Left renal cortex interstitium (tissue), 4 donors: ENCODE results near the gene ADAP1. TPM values are rescaled to one million over a fixed set of nuclear protein-coding genes. Genes with fewer than 3 reads are reported as not detected.

Experiments
- DNase-seq, 4 donors: peaks; one replicate each; pipeline ENCODE4 v3.0.0-alpha.2; 2013; ENCODE audit warnings: low read depth in 4 of 4, low spot score in 2 of 4, missing footprints in 1 of 4
- polyA plus RNA-seq, 4 donors: library from polyadenylated mRNA; unstranded; fragments of 120-200 nt; gene quantifications; one replicate each; pipeline ENCODE4 v1.2.1, GENCODE V29; 2013; ENCODE audit not compliant: insufficient read length in 4 of 4

The ADAP1 gene
- polyA plus RNA-seq, 4 donors, result 11.5 to 22.3 (median 18.5) TPM

DNA sequence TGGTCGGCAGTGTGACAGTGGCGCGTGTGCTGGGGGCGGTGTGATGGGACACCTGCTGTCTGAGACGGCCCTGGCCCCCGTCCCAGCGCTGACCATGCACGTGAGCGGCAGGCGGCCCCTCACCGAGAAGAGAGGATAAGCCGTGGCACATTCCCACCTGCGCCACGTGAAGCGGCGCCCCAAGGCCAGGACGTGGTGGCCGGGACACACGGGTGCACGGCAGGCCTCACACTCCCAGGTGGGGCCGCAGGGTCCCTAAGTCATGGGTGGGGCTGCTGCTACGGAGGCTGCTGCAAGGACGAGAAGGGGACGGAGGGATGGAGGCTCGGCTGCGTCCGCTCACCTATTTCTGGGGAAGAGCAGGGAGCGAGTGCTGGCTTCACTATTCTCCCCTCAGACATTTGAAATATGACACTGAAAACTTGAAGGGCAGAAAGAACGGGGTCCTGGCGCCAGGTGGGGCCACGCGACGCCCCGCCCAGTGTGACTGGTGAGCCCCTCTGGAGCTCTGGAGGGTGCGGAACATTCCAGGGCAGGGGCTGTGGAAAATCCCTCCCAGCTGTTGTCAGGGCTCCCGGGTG, 36.0 kb upstream of the ADAP1 start:
- DNase-seq, result no peak

DNA sequence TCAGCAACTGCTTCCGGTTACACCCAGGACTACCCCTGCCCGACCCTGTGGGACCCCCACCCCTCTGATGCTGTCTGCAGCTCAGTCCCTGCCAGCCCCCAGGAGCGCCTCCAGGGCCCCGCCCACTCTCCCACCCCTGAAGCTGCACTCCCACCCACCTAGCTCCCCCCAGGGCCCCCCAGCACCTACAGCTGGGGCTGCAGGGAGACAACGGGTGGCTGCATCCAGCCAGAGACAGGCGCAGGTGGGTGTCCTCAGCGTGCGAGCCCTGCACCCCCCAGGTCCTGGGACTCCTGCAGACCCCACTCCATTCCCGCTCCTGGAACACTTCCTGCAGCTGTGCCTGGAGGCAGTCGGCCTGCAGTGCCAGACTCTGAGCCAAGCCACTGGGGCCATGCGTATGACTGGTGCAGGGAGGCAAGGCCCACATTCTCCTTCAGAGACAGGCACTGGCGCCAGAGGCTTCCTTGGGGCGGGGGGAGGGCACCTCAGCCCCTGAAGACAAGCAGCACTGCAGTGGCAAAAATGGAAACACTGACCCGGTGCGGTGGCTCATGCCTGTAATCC, 34.6 kb upstream of the ADAP1 start:
- DNase-seq, result no peak

DNA sequence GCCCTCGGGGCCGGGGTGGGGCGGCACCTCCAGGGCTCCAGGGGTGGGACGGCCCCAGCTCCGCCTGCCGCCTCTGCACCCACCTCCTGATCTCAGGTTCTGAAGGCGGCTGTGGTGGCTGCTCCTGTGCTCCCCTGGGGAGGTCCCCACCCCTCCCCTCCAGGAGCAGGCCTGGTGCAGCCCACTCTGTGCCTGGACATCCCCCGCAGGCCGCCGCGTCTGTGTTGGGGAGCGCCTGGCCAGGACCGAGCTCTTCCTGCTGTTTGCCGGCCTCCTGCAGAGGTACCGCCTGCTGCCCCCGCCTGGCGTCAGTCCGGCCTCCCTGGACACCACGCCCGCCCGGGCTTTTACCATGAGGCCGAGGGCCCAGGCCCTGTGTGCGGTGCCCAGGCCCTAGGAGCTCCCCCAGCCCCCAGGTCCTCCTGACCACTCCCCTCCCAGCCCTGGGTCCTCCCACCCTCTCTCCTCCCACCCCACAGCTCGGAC, 34.0 kb upstream of the ADAP1 start:
- DNase-seq, result no peak

DNA sequence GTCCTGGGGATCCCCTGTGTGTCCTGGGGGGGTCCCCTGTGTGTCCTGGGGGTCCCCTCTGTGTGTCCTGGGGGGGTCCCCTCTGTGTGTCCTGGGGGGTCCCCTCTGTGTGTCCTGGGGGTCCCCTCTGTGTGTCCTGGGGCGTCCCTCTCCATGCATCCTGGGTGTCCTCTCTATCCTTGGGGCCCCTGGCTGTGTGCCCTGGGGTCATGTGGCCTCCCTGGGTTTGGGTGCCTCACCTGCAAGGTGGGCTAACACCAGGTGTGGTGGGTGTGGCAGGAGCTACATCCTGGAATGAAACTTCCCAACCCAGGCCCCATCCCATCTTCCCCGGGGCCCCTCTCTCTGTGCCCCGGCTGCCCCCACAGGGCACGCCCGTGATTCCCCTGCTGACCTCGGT, 33.4 kb upstream of the ADAP1 start:
- DNase-seq, result no peak

DNA sequence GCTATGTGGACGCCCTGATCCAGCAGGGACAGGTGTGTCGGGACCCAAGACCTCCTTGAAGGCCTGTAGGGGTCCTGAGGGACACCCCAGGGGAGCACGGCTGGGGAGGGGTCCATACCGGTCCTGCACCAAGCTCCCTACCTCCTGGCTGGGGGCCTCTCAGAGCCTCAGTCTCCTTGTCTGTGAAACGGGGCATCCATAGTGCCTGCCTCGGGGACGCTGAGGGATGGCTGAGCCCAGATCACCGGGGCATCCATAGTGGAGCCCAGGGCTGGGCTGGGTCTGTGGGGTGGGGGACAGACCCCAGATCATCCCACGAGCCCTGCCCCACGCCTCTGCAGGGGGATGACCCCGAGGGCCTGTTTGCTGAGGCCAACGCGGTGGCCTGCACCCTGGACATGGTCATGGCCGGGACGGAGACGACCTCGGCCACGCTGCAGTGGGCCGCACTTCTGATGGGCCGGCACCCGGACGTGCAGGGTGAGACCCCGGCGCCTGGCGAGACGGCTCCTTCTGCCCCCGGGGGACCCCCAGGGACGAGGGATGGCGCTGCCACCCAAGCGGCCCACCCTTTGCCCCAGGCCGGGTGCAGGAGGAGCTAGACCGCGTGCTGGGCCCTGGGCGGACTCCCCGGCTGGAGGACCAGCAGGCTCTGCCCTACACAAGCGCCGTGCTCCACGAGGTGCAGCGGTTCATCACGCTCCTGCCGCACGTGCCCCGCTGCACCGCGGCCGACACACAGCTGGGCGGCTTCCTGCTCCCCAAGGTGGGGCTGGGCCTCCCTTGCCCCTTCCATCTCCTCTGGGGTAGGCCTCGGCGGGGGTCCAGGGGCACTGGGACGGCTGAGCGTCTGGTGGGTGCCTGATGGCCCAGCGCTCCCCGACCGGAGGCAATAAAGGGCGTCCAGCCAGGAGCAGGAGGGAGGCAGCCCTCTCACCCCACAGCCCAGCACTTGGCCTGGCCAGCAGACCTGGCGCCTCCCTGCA, 32.6 kb upstream of the ADAP1 start:
- no peak for DNase-seq

DNA sequence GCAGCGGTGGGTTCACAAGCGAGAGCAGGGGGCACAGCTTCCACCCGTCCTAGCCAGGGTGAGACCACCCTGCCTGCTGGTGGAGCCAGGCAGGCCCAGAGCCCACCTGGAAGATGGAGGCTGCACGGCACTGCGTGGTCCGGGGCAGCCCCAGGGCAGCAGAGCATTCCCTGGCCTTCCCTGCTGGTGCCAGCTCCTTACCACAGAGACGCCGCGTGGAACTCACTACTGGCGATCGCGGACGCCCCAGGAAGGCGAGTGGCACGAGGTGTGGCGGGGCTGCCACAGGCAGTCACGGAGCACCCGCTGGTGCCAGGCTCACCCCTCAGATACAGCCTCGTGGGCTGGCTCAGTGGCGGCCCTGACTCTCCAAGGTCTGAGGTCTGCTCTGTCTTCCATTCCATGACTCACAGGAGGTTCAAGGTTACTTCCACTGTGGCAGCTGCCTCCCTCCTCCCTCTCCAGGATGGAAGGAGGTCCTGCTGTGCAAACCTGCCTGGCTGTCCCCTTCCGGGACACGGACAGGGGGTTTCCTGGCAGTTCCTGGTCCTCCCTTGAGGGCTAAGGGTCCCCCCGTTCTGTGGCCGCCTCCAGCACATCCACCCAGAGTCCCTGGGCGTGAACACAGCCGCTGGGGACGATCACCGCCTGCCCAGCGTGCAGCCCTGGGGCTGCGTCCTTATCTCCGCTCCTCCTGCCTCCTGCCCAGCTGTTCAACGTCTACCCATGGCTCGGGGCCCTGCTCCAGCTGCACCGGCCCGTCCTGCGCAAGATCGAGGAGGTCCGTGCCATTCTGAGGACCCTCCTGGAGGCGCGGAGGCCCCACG, 31.6 kb upstream of the ADAP1 start:
- no peak for DNase-seq

DNA sequence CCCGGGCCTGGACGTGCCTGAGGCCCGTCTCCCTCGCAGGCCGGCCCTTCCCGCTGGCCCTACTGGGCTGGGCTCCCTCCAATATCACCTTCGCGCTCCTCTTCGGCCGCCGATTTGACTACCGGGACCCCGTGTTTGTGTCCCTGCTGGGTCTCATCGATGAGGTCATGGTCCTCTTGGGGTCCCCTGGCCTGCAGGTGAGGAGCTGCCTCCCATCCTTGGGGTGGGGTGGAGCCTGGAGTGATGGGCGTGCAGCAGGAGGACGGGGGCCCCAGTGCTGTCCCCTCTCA, 30.6 kb upstream of the ADAP1 start:
- DNase-seq, result no peak

DNA sequence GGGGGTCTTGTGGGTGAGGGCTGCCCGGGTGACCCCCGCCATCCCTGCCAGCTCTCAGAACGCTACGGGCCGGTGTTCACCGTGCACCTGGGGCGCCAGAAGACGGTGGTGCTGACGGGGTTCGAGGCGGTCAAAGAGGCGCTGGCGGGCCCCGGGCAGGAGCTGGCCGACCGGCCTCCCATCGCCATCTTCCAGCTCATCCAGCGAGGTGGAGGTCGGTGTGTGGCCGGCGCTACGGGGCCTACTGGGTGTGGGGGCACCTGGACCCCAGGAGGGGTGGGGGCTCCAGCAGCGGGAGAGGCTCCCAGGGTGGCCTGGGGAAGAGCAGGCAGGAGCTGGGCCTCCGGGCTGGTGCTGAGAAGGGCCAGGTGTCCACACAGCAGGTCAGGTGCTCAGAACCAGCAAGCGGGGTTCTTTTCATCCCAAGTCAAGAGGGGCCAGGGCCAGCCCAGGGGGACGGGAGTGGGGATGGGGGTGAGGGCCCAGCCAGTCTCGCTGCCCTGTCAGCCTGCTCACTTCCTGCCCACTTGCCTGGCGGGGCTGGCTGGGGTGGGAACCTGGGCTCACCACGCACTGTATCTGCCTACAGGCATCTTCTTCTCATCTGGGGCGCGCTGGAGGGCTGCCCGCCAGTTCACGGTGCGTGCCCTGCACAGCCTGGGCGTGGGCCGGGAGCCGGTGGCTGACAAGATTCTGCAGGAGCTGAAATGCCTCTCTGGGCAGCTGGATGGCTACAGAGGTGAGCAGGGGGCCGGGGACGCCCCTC, 30.1 kb upstream of the ADAP1 start:
- no peak for DNase-seq

DNA sequence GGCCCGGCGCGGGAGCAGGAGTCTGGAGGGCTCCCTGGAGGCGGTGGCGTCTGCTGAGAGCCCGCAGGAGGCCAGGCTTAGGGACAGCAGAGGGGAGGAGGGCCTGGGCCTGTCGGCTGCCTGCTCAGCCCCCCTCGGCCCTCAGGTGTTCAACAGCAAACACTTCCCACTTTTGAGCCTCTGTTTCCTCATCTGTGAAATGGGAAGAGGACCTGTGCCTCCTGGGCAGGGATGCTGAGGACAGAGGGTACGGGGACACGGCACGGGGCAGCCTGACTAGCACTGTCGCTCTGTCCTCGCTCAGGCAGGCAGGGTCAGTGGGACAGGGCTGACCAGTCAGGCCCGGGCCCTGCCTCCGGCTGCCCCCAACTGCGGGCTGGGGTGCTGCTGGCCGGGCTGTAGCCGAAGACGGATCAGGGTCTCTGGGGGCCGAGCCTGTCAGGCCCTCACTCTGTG, 29.2 kb upstream of the ADAP1 start:
- DNase-seq, result no peak

DNA sequence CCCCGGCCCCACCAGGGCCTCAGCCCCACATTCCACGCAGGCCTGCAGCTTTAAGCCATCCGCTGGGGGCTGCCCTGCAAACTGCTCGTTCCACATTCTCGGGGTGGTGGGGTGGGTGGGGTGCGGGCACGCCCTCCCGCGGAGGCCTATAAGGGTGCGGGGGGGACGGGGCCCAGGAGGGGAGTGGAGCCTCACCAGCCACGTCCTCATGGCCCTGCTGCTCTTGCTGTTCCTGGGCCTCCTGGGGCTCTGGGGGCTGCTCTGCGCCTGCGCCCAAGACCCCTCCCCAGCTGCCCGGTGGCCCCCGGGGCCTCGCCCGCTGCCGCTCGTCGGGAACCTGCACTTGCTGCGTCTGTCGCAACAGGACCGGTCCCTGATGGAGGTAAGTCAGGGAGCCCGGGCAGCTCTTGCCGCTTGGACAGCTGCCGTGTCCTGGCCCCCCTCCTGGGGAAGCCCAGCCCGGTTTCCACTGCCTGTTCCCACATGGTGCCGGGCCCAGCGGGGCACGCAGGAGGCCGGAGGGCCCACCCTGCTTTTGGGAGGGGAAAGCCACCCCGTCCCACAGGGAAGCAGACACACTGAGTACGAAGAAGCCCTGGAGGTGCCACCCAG, 28.6 kb upstream of the ADAP1 start, which contains the start of gene CYP2W1:
Gene CYP2W1 (plus strand): TSS at position 178 of the 612 bp plus-strand sequence. CDS start 31 bp downstream, at position 209.
- no peak for DNase-seq

DNA sequence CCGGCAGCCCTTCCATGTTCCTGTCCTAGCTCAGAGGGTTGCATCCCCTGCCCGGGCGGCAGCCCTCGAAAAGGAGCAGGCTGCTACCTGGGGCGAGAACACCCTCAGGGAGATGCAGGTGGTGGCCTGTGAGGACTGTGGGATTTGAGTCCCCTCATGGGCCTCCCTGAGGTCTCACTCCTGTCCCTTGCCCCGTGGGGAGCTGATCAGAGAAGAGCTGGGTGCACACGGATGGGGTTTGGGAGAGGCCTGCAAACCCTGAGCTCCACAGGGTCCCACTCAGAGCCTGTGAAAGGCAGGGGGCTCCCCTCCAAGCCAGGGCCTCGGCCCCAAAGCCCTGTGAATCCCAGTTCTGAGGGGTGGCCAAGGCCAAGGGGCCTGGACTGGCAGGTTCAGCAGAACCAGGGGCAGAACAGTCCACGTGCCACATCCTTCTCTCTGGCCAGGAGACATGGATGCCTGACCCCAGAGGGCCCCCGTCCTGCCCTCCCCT, 28.1 kb upstream of the ADAP1 start:
- DNase-seq, result no peak

DNA sequence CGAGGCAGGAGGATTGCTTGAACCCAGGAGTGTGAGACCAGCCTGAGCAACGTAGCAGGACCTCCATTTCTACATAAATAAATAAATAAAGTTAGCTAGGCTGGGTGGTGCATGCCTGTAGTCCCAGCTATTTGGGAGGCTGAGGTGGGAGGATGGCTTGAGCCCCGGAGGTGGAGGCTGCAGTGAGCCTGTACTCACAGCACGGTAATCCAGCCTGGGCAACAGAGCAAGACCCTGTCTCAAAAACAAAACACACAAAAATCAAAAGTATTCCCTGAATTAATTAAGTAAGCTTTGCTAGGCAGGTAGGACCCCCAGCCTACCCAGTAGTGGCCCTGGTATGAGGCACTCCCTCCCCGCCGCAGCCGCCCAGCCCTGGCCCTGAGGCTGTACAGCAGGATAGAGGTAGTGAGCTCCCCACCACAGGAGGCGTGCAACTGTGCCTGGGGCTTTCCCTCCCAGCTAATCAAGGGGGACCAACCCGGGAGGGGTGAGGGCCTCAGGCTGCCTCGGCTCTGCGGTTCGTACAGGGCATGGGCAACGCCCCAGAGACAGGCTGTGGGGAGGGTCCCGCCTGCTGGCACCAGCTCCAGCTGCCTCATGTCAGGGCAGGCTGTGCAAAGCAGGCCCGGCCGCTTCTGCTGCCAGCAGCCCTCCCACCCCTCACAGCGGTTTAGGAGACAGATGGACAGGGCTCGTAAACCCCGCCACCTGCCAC, 27.5 kb upstream of the ADAP1 start:
- DNase-seq, result no peak

DNA sequence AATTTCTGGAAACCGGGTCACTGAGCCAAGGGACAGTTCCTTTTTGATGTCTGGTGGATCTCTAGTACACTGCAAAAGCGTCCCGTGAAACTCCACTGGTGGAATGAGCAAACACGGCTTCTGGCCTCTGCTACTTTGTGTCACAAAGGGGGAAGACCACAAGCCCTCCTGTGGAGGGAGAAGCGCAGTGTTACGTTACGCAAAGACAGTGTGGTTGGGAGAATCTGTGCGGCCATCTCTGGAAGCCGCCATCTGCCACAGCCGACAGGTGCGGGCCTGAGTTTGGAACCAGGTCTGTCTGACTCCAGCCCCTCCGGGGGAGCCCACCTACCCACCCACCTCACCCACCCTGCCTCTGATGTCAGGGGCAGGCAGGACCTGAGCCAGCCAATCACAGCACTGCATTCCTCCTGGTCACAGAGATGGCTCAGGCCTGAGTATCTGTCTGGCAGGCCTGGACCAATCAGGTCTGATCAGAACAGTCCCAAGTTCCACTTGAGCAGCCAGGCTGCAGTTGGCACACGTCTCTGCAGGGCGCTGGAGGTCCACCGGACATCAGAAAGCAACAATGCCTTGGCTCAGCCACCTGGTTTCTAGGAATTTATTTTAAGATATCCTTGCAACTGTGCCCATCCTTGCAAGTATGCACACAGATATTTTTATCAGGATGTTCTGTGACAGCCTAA, 25.5 kb upstream of the ADAP1 start:
- DNase-seq, result no peak

DNA sequence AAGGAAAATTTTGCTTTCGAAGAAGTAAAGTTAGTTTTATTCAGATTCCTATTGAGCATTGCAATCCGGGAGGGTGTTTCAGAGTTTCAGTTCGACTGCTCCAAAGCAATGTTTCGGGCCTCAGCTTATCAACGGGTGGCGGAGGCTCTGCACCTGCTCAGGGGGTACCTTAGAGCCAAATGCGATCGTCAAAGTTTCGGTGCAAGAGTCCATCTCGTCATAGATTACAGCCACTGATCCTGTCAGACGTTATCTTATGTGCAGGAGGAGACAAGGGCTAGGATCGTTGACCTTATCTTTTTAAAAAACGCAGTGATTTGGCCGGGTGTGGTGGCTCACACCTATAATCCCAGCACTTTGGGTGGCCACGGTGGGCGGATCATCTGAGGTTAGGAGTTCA, 24.7 kb upstream of the ADAP1 start:
- DNase-seq, result no peak

DNA sequence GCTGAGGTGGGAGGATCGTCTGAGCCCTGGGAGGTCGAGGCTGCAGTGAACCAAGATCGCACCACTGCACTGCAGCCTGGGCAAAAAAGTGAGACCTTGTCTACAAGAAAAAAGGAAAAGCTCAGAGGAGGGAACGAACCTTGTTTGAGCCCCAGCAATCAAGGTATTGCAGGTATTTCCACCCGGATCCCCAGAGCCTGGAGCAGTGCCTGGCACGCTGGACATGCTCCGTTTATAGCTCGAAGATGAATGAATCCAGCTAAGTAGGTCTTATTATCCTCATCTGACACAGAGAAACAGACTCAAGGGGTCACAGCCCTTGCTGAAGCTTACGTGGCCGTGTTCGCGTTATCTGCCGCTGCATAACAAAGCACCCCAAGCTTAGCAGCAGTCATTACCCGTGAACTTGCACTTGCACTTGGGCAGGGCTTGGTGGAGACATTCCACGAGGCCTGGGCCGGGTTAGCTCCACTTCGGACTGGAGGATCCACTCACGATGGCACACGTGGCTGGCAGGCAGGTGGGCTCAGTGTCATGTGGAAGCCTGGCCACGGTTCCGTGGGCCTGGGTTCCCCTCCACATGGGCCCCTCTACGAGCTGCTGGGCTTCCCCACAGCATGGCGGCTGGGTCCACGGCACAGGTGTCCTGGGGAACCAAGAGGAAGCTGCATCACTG, 24.1 kb upstream of the ADAP1 start:
- no peak for DNase-seq

DNA sequence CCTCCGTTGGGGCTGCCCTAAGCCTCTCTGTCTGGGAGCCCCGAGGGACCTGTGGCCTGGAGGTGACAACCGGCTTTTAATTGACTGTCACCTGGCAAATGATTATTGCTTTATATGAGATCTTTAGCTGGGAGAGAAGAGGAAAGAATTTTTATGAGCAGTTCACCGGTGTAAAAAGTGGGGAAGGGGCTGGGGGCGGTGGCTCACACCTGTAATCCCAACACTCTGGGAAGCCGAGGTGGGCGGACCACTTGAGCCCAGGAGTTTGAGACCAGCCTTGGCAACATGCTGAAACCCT, 23.5 kb upstream of the ADAP1 start:
- no peak for DNase-seq

DNA sequence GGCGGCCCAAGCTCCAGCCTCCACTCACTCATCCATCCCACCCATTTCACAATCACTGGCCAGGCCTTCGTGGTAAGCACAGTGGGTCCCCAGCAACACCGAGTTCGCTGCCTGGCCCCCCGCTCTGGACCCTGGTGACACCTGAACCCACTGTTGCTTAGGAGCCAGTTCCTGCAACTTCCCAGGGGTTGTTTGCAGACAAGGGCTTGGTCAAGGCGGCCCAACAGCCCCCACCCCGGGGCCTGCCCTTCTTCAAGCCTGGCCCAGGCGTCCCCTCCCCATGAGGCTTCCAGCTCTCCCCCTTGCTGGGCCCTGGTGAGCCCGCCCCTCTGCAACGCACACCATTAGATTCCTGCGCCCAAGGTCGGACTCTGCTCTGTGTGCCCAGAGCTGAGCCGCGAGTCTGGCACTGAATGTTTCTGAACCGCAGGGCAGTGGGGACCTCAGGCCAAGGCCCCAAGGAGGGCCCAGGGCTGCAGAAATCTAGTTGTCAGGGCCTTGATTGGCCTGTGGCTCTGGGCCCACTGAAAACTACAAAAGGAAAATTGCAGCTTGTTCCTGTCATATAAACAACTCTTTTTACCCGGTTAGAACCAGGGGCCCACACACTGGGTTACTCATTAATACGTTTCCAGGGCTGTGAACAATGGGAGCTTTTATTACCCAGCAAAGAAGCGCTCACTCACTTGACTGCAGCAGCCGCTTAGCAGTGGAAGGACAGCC, 23.0 kb upstream of the ADAP1 start:
- DNase-seq, result peak in 2 of 4 donors; percentile 61 to 63
